Effector memory CD8-positive, alpha-beta T cell (primary cell): Measurements from ENCODE around the gene CSTPP1.
A peak's percentile ranks its signal among the peaks of the same experiment; 100 is the strongest.

ENCODE experiments used
- ATAC-seq: fragments of 150-1000 bp; cut with Tn5 transposase; replicated peaks from 2 replicates; pipeline ENCODE4 v1.10.0; 2021; ENCODE audit warnings: mild to moderate bottlenecking, moderate library complexity
- DNase-seq, 3 experiments: peaks; one replicate each; pipeline ENCODE4 v3.0.0; 2021
- H3K27ac Mint-ChIP-seq, 2 donors: one replicate each; pipeline ENCODE4 v1.8.0; 2022; ENCODE audit warnings: mild to moderate bottlenecking in 2 of 2, mixed read lengths in 2 of 2, moderate library complexity in 2 of 2
- H3K27me3 Mint-ChIP-seq, 2 donors: one replicate each; pipeline ENCODE4 v1.8.0; 2022; ENCODE audit warnings: mixed read lengths in 2 of 2
- H3K36me3 Mint-ChIP-seq: one replicate; pipeline ENCODE4 v1.8.0; 2022; ENCODE audit warnings: mild to moderate bottlenecking, moderate library complexity, mixed read lengths; ENCODE audit not compliant: insufficient read depth
- H3K4me1 Mint-ChIP-seq, 2 donors: one replicate each; pipeline ENCODE4 v1.8.0; 2022; ENCODE audit warnings: low read depth in 2 of 2, mixed read lengths in 2 of 2
- H3K4me3 Mint-ChIP-seq, 2 donors: one replicate each; pipeline ENCODE4 v1.8.0; 2022; ENCODE audit warnings: mild to moderate bottlenecking in 2 of 2, mixed read lengths in 2 of 2, moderate library complexity in 2 of 2
- H3K9me3 Mint-ChIP-seq, 2 donors: one replicate each; pipeline ENCODE4 v1.8.0; 2022; ENCODE audit warnings: mixed read lengths in 2 of 2

Gene CSTPP1

DNA sequence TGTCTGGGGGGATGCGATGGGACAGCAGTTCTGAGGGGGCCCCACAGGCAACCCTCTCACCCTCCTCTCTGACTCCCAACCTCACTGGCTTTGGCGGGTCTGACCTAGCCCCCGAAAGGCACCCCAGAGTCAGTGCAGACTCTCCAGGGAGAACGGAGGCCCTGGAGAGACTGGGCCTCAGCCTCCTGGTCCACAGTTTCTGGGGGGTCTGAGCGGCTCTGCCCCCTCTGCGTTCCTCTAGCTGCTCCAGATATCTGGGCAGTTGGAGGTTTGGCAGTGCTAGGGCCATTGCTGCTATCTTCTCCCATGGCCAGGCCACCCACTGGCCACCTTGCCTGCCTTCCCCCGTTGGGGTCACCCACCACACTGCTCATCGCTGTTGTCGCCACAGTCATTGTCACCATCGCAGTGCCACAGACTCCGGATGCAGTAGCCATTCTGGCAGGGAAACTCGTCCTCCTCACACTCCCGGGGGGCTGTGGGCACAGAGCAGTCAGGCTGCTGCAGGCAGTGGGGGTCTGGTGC is 37.0 kb upstream of the CSTPP1 start:
- DNase-seq: no peak
- no peak for ATAC-seq
- H3K27me3 Mint-ChIP-seq: peaks cover 17 to 33% of the 10 kb centered on the region in 2 donors
- H3K4me1 Mint-ChIP-seq: no peaks in the 10 kb centered on the region
- no peaks in the 10 kb centered on the region for H3K36me3 Mint-ChIP-seq
- H3K4me3 Mint-ChIP-seq: no peak overlapping the region
- H3K27ac Mint-ChIP-seq: no peak overlapping the region
- H3K9me3 Mint-ChIP-seq: no peaks in the 10 kb centered on the region

DNA sequence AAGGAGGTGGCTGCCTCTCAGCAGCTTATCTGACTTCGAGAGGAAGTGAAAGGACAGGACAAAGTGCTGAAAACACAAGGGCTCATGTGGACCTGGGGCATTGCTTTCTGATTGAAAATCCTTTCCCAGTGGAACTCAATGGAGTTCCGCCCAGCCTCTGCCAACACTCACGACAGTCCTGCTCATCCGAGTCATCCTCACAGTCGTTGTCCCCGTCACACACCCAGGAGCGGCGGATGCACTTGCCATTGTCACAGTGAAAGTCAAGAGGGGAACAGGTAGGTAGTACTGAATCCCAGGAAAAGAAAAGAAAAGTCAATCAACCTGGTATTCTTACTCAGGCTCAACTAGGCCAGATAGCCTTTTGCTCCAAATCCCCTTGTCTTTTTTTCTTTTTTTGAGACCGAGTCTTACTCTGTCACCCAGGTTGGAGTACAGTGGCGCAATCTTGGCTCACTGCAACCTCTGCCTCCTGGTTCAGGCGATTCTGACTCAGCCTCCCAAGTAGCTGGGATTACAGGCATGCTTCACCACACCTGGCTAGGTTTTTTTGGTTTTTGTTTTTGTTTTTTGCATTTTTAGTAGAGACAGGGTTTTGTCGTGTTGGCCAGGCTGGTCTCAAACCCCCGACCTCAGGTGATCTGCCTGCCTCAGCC is 36.3 kb upstream of the CSTPP1 start:
- Mint-ChIP-seq H3K4me1 (no peaks in the 10 kb centered on the region), H3K4me3 (no peak overlapping the region), H3K9me3 (no peaks in the 10 kb centered on the region), H3K36me3 (no peaks in the 10 kb centered on the region), H3K27ac (no peak overlapping the region), H3K27me3 (peaks cover 20 to 39% of the 10 kb centered on the region in 2 donors)
- ATAC-seq (no peak), DNase-seq (no peak)

DNA sequence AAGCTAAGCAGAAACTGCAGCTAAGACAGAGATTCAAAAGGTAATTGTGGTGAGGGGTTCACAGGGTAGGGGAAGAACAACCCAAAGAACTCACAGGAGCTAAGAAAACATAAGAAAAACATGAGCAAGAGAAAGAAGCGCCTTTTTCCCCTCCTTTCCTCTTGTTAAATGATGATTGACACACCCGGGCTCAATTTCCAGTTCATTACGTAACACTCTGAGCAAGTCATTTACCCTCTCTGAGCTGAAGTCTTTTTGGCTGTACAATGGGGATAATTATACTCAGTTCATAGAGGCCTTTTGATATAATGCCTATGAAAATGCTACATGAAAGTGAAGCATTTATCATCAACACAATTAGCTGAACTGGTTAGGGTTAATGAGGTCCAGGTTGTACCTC is 35.4 kb upstream of the CSTPP1 start:
- Mint-ChIP-seq H3K27ac (no peak overlapping the region), H3K9me3 (no peaks in the 10 kb centered on the region), H3K4me3 (no peak overlapping the region), H3K36me3 (no peaks in the 10 kb centered on the region), H3K27me3 (peaks cover 28 to 42% of the 10 kb centered on the region in 2 donors), H3K4me1 (no peaks in the 10 kb centered on the region)
- ATAC-seq (no peak), DNase-seq (no peak)

DNA sequence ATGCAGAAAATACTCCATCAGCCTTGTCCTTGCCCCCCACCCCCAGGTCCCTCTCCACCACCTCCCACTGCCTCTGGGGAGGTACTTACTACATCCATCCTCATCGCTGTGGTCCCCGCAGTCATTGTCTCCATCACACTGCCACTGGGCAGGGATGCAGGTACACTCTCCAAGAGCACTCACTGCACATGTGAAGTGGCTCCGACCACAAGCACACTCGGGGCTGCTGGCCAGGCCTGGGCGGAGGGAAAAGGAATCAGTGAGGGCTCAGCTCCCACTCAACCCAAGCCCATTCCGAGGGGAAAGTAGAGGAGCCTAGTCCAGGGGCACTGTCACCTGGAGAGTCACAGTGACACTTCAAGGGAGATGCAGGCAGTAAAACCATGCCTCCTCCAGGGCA is 33.9 kb upstream of the CSTPP1 start:
- no peaks in the 10 kb centered on the region for H3K36me3 Mint-ChIP-seq
- DNase-seq (no peak), ATAC-seq (no peak)
- no peaks in the 10 kb centered on the region for H3K9me3 Mint-ChIP-seq
- no peaks in the 10 kb centered on the region for H3K4me1 Mint-ChIP-seq
- H3K4me3 Mint-ChIP-seq: no peak overlapping the region
- no peak overlapping the region for H3K27ac Mint-ChIP-seq
- H3K27me3 Mint-ChIP-seq: peaks cover 33 to 49% of the 10 kb centered on the region in 2 donors

DNA sequence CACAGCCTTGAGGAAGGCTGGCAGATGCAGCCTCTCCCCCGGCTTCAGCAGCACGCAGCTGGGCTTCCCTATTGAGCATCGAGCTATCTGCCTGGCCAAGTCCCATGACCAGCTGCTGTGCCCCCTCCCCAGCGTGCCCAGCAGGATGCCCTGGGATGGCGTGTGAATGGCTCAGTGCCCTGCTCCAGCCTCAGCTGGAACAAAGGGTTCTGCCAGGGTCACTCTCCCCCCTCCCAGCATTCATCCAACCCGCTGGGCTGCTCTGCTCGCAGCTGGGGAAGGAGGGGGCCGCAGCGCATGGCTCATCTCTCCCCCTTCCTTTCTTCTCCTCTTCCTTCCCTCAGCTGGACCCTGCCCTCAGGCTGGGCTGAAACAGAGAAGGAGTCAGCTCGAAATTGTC is 32.7 kb upstream of the CSTPP1 start:
- Mint-ChIP-seq H3K9me3 (no peaks in the 10 kb centered on the region), H3K4me1 (no peaks in the 10 kb centered on the region), H3K36me3 (no peaks in the 10 kb centered on the region), H3K4me3 (no peak overlapping the region), H3K27ac (no peak overlapping the region), H3K27me3 (peaks cover 29 to 60% of the 10 kb centered on the region in 2 donors)
- DNase-seq (no peak), ATAC-seq (no peak)

DNA sequence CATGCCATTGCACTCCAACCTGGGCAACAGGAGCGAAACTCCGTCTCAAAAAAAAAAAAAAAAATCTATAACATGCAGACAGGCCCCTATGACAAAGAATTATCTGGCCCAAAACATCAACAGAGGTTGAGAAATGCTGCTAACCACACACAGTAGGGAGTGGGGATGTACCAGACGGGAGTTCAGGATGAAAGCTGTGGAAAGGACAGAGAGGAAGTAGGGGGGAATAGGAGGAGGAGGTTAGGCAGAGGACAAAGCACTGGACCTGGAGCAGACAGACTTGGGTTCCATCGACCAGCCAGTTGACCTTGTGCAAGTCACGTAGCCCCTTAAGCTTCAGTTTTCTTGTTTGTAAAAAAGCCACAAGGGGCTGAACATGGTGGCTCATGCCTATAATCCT is 30.8 kb upstream of the CSTPP1 start:
- Mint-ChIP-seq H3K9me3 (no peaks in the 10 kb centered on the region), H3K4me3 (no peak overlapping the region), H3K4me1 (no peaks in the 10 kb centered on the region), H3K36me3 (no peaks in the 10 kb centered on the region), H3K27ac (no peak overlapping the region), H3K27me3 (peaks cover 41 to 66% of the 10 kb centered on the region in 2 donors)
- ATAC-seq: no peak
- DNase-seq: no peak

DNA sequence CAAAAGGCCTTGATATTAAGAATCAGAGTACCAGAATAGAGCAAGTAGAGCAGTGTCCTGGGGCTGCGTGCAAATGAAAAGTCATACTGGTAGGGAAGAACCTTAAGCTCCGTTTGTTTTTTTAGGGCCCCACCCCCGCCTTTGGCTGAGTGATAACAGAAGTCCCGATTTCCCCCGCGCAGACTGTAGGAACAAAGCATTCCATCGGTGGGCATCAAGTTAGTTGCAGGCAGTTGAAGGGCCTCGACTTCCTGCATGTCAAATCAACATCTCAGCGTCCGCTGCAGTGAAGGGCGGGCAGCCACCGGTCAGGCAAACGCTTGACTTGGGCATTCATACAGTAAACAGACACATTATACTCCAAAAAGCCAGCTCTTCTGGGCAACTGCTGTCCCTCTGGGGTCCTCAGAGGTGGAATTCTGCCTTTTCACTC is 29.9 kb upstream of the CSTPP1 start:
- no peak overlapping the region for H3K27ac Mint-ChIP-seq

DNA sequence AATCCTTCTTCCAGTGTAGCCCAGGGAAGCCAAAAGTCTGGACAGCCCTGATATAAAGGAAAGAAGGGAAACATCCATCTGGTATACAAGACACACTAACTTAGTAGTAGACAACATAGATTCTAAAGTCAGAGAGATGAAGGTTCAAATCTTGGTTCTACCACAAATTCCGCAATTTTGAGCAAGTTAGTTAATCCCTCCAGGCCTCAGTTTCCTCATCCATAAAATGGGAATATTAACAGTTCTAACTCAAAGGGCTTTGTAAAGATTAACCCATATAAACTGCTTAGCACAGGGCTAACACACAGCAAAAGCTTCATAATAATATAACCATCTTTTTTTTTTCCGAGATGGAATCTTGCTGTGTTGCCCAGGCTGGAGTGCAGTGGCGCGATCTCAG is 29.0 kb upstream of the CSTPP1 start:
- H3K9me3 Mint-ChIP-seq: no peaks in the 10 kb centered on the region
- no peak overlapping the region for H3K4me3 Mint-ChIP-seq
- H3K4me1 Mint-ChIP-seq: no peaks in the 10 kb centered on the region
- ATAC-seq (no peak), DNase-seq (no peak)
- no peak overlapping the region for H3K27ac Mint-ChIP-seq
- no peaks in the 10 kb centered on the region for H3K36me3 Mint-ChIP-seq
- peaks cover 55 to 83% of the 10 kb centered on the region in 2 donors for H3K27me3 Mint-ChIP-seq

More for the DNA sequence above, 29.9 kb upstream of the CSTPP1 start:
- ATAC-seq (no peak), DNase-seq (no peak)
- no peaks in the 10 kb centered on the region for H3K9me3 Mint-ChIP-seq
- H3K4me3 Mint-ChIP-seq: no peak overlapping the region
- H3K36me3 Mint-ChIP-seq: no peaks in the 10 kb centered on the region
- peaks cover 47 to 73% of the 10 kb centered on the region in 2 donors for H3K27me3 Mint-ChIP-seq
- no peaks in the 10 kb centered on the region for H3K4me1 Mint-ChIP-seq

DNA sequence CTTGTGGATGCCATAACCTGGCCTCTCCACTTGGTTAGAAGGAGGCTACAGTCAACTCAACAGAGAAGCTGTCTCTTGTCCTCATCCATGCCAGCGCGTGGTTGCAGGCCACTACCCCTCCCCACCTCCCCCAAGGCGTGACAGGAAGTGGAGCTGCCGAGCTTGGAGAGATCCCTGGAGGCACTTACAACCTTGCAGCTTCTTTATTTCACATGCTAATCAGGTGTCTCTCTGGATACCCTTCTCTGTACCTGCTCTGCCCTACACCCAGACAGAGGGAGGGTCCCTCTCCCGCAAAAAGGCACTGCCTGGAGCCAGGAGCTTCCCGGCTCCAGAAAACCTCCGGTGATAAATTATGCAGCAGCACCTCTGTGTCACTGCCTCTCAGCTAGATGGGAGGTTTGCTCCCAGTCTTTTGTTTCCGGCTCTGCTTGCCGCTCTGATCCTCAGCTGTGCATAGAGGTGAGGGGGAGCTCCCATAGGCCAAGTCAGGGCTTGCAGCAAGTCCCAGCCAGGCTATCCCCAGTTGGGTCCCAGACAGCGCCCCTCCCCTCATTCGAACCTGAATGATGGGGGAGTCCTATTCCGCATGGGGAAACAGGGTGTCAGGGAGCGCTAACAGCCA is 23.9 kb upstream of the CSTPP1 start:
- Mint-ChIP-seq H3K9me3 (no peaks in the 10 kb centered on the region), H3K27ac (no peak overlapping the region)

DNA sequence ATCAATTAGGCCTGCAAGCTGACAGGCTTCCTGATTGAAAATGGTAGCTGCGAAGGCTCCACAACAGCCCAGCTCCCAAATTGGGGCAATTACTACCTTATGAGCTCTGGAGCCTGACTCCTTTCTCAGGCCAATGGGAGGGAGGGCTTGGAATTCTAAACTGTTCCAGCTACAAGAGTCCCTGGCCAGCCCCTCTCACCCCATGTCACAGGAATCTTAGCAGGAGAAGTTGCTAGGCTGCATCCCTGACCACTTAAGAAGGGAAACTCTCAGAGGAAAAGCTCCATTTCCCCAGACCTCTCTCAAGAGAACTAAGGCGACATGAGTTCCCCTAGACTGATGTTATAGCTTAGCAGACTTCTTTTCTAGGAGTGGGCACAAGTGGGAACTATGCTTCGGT is 23.1 kb upstream of the CSTPP1 start:
- DNase-seq: no peak
- H3K4me1 Mint-ChIP-seq: peaks cover 10 to 12% of the 10 kb centered on the region in 2 donors
- no peak overlapping the region for H3K27ac Mint-ChIP-seq
- no peak overlapping the region for H3K4me3 Mint-ChIP-seq
- no peak for ATAC-seq
- H3K9me3 Mint-ChIP-seq: no peaks in the 10 kb centered on the region
- H3K27me3 Mint-ChIP-seq: peaks cover 75 to 92% of the 10 kb centered on the region in 2 donors
- no peaks in the 10 kb centered on the region for H3K36me3 Mint-ChIP-seq

More for the DNA sequence above, 23.9 kb upstream of the CSTPP1 start:
- H3K27me3 Mint-ChIP-seq: peaks cover 75 to 98% of the 10 kb centered on the region in 2 donors
- ATAC-seq: no peak
- H3K4me1 Mint-ChIP-seq: peaks cover 10% of the 10 kb centered on the region in 2 donors
- DNase-seq: no peak
- H3K4me3 Mint-ChIP-seq: no peak overlapping the region
- no peaks in the 10 kb centered on the region for H3K36me3 Mint-ChIP-seq

DNA sequence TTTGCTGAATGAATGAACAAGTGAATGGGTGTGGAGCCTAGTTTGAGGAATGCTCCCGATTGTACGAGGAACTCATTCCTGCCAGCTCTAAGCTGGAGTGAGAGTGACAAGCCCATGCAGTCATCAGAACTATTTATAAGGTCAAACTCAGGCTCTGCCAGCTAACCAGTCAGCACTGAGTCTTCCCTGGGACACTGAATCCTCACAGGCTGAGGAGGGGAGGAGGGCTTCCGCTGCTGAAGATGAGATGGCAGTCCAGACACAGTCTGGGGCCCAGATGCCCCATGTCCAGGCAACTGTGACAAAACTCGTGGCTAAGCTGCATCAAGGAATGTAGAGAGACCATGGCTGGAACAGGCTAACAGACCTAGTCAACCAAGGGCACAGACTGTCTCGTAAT is 22.2 kb upstream of the CSTPP1 start:
- Mint-ChIP-seq H3K36me3 (no peaks in the 10 kb centered on the region), H3K9me3 (no peaks in the 10 kb centered on the region), H3K4me1 (peaks cover 17 to 19% of the 10 kb centered on the region in 2 donors), H3K27me3 (peaks cover 78 to 92% of the 10 kb centered on the region in 2 donors), H3K27ac (no peak overlapping the region), H3K4me3 (no peak overlapping the region)
- DNase-seq (no peak), ATAC-seq (no peak)

DNA sequence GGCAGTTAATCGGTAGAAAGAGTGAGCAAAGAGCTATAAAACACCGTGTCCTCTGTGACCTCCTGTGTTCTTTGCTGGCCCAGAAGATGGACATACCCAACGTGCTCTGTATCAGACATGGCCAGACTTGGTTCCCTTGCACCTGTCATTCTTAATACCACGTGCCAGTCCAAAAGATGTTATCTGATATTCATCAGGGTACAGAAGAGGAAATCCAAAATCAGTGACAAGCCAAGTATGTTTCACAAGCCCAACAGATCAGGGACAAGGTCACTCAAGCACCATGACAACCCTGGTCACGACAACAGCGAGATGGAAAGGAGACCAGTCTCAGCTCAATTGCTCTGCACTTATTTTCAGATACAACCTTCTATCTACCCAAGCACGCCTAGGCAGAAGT is 21.7 kb upstream of the CSTPP1 start:
- peaks cover 79 to 92% of the 10 kb centered on the region in 2 donors for H3K27me3 Mint-ChIP-seq
- H3K4me1 Mint-ChIP-seq: peaks cover 22 to 25% of the 10 kb centered on the region in 2 donors
- H3K27ac Mint-ChIP-seq: no peak overlapping the region
- ATAC-seq (no peak), DNase-seq (no peak)
- H3K9me3 Mint-ChIP-seq: no peaks in the 10 kb centered on the region
- H3K36me3 Mint-ChIP-seq: no peaks in the 10 kb centered on the region
- no peak overlapping the region for H3K4me3 Mint-ChIP-seq

DNA sequence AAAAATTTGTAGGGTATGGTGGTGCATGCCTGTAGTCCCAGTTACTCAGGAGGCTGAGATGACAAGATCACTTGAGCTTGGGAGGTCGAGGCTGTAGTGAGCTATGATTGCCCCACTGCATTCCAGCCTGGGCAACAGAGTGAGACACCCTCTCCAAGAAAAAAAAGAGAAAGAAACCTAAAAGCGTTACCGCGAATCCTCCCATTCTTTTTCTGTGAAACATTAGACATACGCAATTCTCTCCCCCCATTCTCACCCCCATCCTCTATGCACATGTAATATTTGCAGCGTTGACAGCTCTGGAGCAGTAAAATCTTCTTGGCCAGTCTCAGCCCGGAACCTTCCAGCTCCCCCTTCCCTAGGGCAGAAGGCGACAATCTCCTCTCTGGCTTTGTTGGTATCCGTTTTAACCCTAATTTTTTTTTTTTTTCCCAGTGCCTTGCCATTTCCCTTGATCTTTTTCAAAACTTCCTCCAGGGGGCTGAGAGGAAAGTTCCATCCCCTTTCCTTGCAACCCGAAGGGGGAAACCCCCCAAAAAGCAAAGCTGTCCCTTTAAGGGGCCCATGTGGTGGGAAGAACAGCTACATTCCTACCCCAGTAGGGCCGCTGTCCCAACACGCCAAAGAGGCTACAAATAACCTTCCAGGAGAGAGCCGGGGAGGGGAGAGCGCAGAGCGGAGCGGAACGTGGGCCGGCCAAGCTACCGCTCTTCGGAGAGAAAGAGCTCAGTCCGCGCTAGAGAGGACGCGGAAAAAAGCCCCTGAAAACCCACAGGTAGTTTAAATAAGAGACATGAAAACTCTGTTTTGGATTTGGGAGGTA is 20.1 kb upstream of the CSTPP1 start:
- ATAC-seq (peak; percentile 33), DNase-seq (peak in 1 of 3 experiments; percentile 15)
- H3K4me1 Mint-ChIP-seq: peaks cover 27% of the 10 kb centered on the region in 2 donors
- H3K4me3 Mint-ChIP-seq: peak overlapping the region; percentile 77 to 79
- H3K27ac Mint-ChIP-seq: peak overlapping the region in 1 of 2 donors; percentile 66
- no peaks in the 10 kb centered on the region for H3K9me3 Mint-ChIP-seq
- H3K27me3 Mint-ChIP-seq: peaks cover 74 to 90% of the 10 kb centered on the region in 2 donors
- H3K36me3 Mint-ChIP-seq: no peaks in the 10 kb centered on the region
